Natural killer cell (primary cell): ENCODE measurements around the gene HIVEP3. TPM values are rescaled to one million over a fixed set of nuclear protein-coding genes. Genes with fewer than 3 reads are reported as not detected.

Experiments used
- ATAC-seq, 3 donors: fragments of 150-1000 bp in 2 of 3; fragments of 200-7000 bp in 1 of 3; cut with Tn5 transposase; 1 replicate in 1 of 3; 2 replicates in 2 of 3; pipeline ENCODE4 v1.10.0; 2021; ENCODE audit warnings: mild to moderate bottlenecking in 2 of 3, moderate library complexity in 2 of 3
- DNase-seq, 2 donors: peaks; one replicate each; pipeline versions ENCODE4 v3.0.0 to v3.0.0-alpha.2; 2013 to 2021; ENCODE audit warnings: mixed read lengths in 1 of 2
- H3K27ac ChIP-seq: one replicate; pipeline ENCODE4 v1.5.1; 2013; ENCODE audit warnings: mild to moderate bottlenecking, low read length
- H3K27me3 ChIP-seq: one replicate; pipeline ENCODE4 v1.6.1; 2013; ENCODE audit warnings: low read length; ENCODE audit not compliant: control insufficient read depth, insufficient read depth
- H3K36me3 ChIP-seq: one replicate; pipeline ENCODE4 v1.6.1; 2013; ENCODE audit warnings: low read length; ENCODE audit not compliant: control insufficient read depth, insufficient read depth
- H3K4me1 ChIP-seq: one replicate; pipeline ENCODE4 v1.6.1; 2013; ENCODE audit warnings: low read length; ENCODE audit not compliant: control insufficient read depth, insufficient read depth
- H3K4me3 ChIP-seq: one replicate; pipeline ENCODE4 v1.5.1; 2013; ENCODE audit warnings: low read length
- H3K9me3 ChIP-seq: one replicate; pipeline ENCODE4 v1.6.1; 2013; ENCODE audit warnings: low read length; ENCODE audit not compliant: control insufficient read depth, insufficient read depth
- H3K27ac Mint-ChIP-seq, 2 donors: one replicate each; pipeline ENCODE4 v1.8.0; 2022; ENCODE audit warnings: mild to moderate bottlenecking in 2 of 2, mixed read lengths in 2 of 2, moderate library complexity in 1 of 2
- H3K27me3 Mint-ChIP-seq, 2 donors: one replicate each; pipeline ENCODE4 v1.8.0; 2022; ENCODE audit warnings: low read depth in 2 of 2, mixed read lengths in 2 of 2
- H3K36me3 Mint-ChIP-seq: one replicate; pipeline ENCODE4 v1.8.0; 2022; ENCODE audit warnings: mixed read lengths
- H3K4me1 Mint-ChIP-seq, 2 donors: one replicate each; pipeline ENCODE4 v1.8.0; 2022; ENCODE audit warnings: mixed read lengths in 2 of 2
- H3K4me3 Mint-ChIP-seq: one replicate; pipeline ENCODE4 v1.8.0; 2022; ENCODE audit warnings: mild to moderate bottlenecking, moderate library complexity, mixed read lengths
- H3K9me3 Mint-ChIP-seq, 2 donors: one replicate each; pipeline ENCODE4 v1.8.0; 2022; ENCODE audit warnings: mixed read lengths in 2 of 2
- CTCF ChIP-seq: fragments of 200-600 bp; IDR thresholded peaks from one replicate; pipeline ENCODE4 v1.8.0; 2022; ENCODE audit warnings: antibody characterized with exemption
- WGBS: methylation state at CpG from one replicate; pipeline ENCODE4 v1.1.7; 2013; ENCODE audit warnings: missing lambda C conversion rate; ENCODE audit not compliant: insufficient coverage; 5-methylcytosine and 5-hydroxymethylcytosine counted together
- intact Hi-C: fragments of 100-400 bp; cut with micrococcal nuclease; formaldehyde crosslinking; loops from one replicate; pipeline ENCODE4 v1.14.2; 2022
- total RNA-seq, 4 donors: library from RNA; stranded (reverse); fragments of 120-200 nt in 1 of 4; gene quantifications; one replicate each; pipeline versions ENCODE4 v1.2.3 to v1.2.4, GENCODE V29; 2013 to 2022

HIVEP3 gene
- total RNA-seq, 3 donors from 2014 or later (not counting 1 experiment from before 2014, with no cell fraction given): 26.2 to 35.2 (median 29.8) TPM

GRCh38 chr1:41631971-41632370 is 286.8 kb downstream of the HIVEP3 start:
- no peak for DNase-seq
- Histone ChIP-seq H3K4me3 (no peak overlapping the region), H3K4me1 (no peaks in the 10 kb centered on the region), H3K9me3 (no peaks in the 10 kb centered on the region), H3K27ac (no peak overlapping the region), H3K27me3 (no peaks in the 10 kb centered on the region), H3K36me3 (no peaks in the 10 kb centered on the region)
- peaks cover 23 to 33% of the 10 kb centered on the region in 2 donors for H3K4me1 Mint-ChIP-seq
- H3K36me3 Mint-ChIP-seq: no peaks in the 10 kb centered on the region
- 82% methylated on average over 6 of the region's 6 CpGs for WGBS
- no peak overlapping the region for H3K4me3 Mint-ChIP-seq
- H3K27me3 Mint-ChIP-seq: no peaks in the 10 kb centered on the region
- no peaks in the 10 kb centered on the region for H3K9me3 Mint-ChIP-seq
- no peak overlapping the region for H3K27ac Mint-ChIP-seq
- intact Hi-C loops: no loop called here
- no peak for ATAC-seq
- TF ChIP-seq CTCF: no peak

- no peaks in the 10 kb centered on the region for H3K9me3 Mint-ChIP-seq
- 93% methylated on average over 9 of the region's 9 CpGs for WGBS
- intact Hi-C loops: no loop called here
- Histone ChIP-seq H3K27ac (no peak overlapping the region), H3K4me3 (no peak overlapping the region), H3K27me3 (no peaks in the 10 kb centered on the region), H3K36me3 (no peaks in the 10 kb centered on the region), H3K9me3 (no peaks in the 10 kb centered on the region), H3K4me1 (no peaks in the 10 kb centered on the region)
- peaks cover 26 to 36% of the 10 kb centered on the region in 2 donors for H3K4me1 Mint-ChIP-seq
- ATAC-seq (no peak), DNase-seq (no peak)
- no peaks in the 10 kb centered on the region for H3K36me3 Mint-ChIP-seq
- H3K4me3 Mint-ChIP-seq: no peak overlapping the region
- H3K27me3 Mint-ChIP-seq: no peaks in the 10 kb centered on the region
- TF ChIP-seq CTCF: no peak
- H3K27ac Mint-ChIP-seq: no peak overlapping the region
These were observed 287.6 kb downstream of the HIVEP3 start for GRCh38 chr1:41631154-41631553.

GRCh38 chr1:41629571-41629970 is 289.2 kb downstream of the HIVEP3 start:
- peaks cover 21 to 36% of the 10 kb centered on the region in 2 donors for H3K4me1 Mint-ChIP-seq
- Histone ChIP-seq H3K4me3 (no peak overlapping the region), H3K9me3 (no peaks in the 10 kb centered on the region), H3K36me3 (no peaks in the 10 kb centered on the region), H3K27me3 (no peaks in the 10 kb centered on the region), H3K27ac (no peak overlapping the region), H3K4me1 (no peaks in the 10 kb centered on the region)
- H3K36me3 Mint-ChIP-seq: no peaks in the 10 kb centered on the region
- intact Hi-C loops: no loop called here
- H3K27me3 Mint-ChIP-seq: no peaks in the 10 kb centered on the region
- H3K27ac Mint-ChIP-seq: no peak overlapping the region
- H3K9me3 Mint-ChIP-seq: no peaks in the 10 kb centered on the region
- TF ChIP-seq CTCF: no peak
- ATAC-seq: no peak
- no peak for DNase-seq
- H3K4me3 Mint-ChIP-seq: no peak overlapping the region
- WGBS: 81% methylated on average over 8 of the region's 9 CpGs

GRCh38 chr1:41629141-41629540 is 289.6 kb downstream of the HIVEP3 start:
- no peak overlapping the region for H3K27ac Mint-ChIP-seq
- no peaks in the 10 kb centered on the region for H3K4me1 ChIP-seq
- intact Hi-C loops: no loop called here
- H3K27me3 ChIP-seq: no peaks in the 10 kb centered on the region
- ATAC-seq (no peak), DNase-seq (no peak)
- H3K36me3 Mint-ChIP-seq: no peaks in the 10 kb centered on the region
- 94% methylated on average over 3 of the region's 3 CpGs for WGBS
- no peak overlapping the region for H3K27ac ChIP-seq
- H3K4me3 ChIP-seq: no peak overlapping the region
- no peaks in the 10 kb centered on the region for H3K36me3 ChIP-seq
- H3K9me3 ChIP-seq: no peaks in the 10 kb centered on the region
- H3K4me3 Mint-ChIP-seq: no peak overlapping the region
- H3K9me3 Mint-ChIP-seq: no peaks in the 10 kb centered on the region
- no peaks in the 10 kb centered on the region for H3K27me3 Mint-ChIP-seq
- TF ChIP-seq CTCF: no peak
- peaks cover 22 to 39% of the 10 kb centered on the region in 2 donors for H3K4me1 Mint-ChIP-seq
